DMS153 (cell line): ENCODE data around the gene OGT.
"Not testable (repeated sequence)": the region's sequence is repeated elsewhere in the genome, so short reads cannot be mapped to it uniquely, and the experiment has no call there.

ENCODE experiments used
- DNase-seq: peaks from one replicate; lab custom pipeline; 2025; lab: John Stamatoyannopoulos, UW

OGT gene

DNA sequence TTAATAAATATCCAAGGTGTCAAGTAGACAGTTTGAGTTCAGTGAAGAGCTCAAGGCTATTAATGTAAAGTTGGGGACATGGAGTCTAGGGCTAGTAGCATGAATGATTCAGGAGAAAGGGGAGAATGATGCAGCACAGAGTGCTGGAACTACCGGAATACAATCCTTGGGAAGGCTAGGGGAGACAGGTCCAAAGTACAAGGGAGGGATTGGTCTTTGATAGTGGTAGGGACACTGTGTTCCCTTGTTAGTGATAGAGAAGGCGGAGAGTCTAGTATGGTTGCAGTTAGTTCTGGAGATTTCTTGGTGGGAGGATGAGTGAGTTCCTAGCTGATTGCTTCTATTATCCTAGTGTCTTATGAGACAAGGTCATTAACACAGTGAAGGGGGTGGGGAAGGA, 54.0 kb downstream of the OGT start:
- DNase-seq, result no peak

DNA sequence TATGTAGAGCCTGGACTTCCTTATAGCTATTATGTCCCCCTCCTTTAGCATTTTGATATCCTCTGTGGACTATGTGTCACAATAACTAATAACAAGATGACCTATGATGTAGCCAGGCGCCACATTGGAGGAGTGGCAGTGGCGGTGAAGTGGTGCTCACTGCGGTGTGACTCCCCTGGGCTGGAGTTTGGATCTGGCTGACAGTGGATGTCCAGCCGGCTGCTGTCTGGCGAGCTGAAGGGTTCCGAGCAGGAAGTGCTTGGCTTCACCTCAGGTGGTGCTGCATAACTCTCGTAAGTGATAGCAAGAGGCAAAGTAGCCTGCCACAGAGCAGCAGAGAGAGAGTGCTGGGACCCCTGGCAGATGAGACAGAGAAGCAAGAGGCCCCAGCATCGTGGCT, 60.3 kb downstream of the OGT start:
- DNase-seq, result not testable (repeated sequence)

DNA sequence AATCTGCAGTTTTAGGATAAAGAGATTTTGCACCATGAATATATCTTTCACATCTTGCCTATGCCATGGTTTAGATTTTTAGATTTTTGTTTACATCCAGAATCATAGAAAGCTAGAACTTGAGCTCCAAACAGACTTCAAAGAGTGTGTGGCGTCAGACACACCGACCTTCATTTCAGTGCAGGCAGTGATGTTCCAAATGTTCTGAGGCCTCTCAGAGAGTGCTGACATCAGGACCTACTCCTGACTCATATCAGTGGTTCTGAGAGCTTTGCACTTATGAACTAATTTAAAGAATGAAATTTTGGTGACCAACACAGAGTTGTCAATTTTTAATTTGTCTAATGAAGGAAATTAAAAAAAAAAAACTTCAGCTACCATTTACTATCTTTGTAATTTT, 67.1 kb downstream of the OGT start:
- no peak for DNase-seq

DNA sequence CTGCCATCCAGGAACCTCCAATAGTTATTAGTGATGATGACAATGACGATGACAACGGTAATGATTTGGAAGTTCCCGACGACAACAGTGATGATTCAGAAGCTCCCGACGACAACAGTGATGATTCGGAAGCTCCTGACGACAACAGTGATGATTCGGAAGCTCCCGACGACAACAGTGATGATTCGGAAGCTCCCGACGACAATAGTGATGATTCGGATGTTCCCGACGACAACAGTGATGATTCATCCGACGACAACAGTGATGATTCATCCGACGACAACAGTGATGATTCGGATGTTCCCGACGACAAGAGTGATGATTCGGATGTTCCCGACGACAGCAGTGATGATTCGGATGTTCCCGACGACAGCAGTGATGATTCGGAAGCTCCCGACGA, 70.7 kb downstream of the OGT start:
- DNase-seq, result no peak

DNA sequence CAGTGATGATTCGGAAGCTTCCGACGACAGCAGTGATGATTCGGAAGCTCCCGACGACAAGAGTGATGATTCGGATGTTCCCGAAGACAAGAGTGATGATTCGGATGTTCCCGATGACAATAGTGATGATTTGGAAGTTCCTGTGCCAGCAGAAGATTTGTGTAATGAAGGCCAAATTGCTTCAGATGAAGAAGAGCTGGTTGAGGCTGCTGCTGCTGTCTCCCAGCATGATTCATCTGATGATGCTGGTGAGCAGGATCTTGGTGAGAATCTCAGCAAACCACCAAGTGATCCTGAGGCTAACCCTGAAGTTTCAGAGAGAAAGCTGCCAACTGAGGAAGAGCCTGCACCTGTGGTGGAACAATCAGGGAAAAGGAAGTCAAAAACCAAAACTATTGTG, 71.2 kb downstream of the OGT start:
- no peak for DNase-seq

DNA sequence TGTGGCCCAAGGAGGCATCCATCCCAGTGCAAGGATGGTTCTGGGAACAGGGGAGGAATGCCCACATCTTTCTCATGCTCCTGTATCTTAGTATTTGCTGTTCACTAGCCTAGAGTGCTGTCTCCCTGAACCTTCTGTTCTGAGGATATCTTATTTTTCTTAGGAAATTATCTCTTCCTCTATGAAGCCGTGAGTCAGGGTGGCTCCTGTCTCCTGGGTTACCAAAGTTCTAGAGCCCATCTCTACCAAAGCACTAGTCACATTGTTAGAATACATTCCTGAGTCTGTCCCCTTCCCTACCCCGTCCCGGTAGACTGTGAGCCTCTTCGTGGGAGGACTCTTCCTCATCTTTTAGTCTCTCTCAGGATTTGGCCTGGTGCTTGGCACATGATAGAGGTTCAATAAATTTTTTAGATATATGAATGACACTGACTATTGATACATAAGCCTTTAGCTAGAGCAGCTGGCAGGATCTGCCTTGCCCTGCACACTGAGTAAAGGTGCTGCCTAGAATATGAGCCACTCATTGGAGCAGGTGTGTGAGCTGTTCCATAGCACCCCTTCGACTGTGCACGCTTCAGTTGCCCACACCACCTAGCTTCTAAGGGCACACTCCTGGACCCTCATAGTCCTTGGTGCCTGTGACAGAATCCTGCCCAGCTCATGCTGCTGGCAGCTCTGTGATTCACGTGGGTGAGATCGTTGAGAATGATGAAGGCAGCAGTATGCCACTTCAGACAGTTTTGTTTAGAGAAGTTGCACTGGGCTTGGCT, 72.1 kb downstream of the OGT start:
- no peak for DNase-seq

DNA sequence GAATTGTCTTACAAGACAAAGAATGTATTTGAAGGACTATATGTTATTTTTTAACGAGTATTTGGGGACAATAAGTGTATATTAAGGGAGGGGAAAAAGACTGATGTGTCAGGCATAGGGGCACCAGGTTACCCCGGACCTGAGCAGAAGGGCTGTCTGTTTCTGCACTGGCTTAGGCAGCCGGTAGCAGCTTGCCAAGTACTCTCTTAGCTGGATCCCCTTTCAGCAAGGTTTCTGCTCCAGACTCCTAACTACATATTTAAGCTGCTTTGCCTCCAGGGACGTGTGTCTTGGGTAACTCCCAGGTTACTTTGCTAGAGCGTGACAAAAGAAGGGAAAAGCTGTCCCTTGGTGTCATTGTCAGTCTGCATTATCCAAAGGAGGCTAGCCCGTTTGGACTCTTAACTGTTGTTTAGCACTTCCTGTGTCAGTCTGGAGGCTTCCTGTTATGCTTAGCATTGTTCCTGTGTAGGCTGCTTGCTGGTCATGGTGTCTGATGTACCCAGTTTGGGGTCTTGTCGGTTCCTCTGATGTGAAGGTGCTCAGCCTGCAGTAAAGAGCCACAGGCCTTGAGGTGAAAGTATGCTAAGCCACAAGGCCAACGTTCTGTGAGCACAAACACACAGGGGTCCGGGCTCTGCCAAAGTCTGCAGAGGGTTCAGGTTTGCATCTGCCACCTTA, 73.8 kb downstream of the OGT start:
- DNase-seq, result no peak

DNA sequence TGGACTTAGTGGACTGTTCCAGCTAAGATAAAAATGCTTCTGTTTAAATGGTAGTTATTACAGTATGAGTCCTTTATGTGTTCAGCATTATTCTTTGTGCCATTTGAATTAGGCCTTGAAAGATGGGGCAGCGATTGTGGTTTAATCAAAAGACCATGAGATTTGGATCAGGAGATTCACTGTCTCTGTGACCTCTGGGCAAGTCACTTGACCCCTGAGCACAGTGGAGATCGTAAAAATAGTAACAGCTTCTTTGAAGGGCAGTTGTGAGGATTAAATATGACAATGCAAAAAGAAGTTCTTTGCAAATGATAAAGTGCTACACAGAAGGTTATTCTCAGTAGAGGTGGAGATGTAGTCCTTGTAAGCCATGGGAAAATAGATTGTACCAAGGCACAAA, 74.6 kb downstream of the OGT start:
- no peak for DNase-seq

DNA sequence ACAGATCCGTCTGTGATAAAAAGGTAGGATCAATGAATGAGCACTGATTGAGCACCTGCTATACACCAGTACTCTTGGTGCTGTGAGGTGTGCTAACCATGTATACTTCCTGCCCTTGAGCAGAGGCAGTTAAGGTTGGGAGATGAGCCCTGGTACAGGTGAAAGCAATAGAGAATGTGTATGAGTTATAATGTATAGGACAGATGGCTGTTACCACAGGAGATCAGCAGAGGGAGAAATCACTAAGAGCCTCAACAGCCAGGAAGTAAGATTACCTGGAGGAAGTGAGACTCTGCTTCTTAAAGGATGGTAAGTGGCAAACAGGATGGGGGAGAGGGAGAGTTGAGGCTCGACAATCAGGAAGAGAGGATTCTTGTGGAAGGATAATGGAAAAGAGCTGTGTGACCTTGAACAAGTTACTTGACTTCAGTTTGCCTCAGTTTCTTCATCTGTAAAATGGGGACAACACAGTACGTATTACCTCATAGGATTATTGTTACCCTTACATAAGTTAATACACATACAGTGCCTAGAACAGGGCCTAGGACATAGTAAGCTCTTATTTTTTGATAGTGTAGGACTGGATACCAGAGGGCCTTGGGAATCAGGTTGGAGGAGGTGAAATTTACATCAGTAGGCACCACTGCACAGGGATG, 76.3 kb downstream of the OGT start:
- DNase-seq, result no peak

DNA sequence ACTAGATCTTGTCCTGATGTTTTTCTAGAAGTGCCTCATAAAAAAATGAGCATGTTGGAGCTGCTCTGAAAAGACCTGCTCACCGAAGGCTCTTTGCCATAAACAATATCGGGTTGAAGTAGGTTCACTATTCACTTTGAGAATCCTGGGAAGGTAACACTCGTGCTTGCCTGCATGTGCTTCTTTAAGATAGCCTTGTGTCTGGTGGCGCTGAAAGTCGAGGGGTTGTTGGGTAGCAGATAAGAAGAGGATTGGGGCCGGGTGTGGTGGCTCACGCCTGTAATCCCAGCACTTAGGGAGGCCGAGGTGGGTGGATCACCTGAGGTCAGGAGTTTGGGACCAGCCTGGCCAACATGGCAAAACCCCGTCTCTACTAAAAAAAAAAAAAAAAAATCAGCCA, 78.8 kb downstream of the OGT start:
- DNase-seq, result not testable (repeated sequence)

DNA sequence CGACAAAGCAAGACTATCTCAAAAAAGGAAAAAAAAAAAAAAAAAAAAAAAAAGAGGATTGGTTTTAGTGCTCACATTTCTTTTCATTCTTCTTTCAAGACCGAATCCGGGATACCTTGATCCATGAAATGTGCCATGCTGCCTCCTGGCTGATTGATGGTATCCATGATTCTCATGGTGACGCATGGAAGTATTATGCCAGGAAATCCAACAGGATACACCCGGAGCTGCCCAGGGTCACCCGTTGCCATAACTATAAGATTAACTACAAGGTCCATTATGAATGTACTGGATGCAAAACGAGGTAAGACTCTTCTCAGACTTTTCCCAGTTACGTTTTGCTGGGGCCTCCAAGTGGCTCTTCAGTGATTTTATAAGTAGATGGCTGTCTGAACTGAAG, 79.4 kb downstream of the OGT start:
- DNase-seq, result no peak

DNA sequence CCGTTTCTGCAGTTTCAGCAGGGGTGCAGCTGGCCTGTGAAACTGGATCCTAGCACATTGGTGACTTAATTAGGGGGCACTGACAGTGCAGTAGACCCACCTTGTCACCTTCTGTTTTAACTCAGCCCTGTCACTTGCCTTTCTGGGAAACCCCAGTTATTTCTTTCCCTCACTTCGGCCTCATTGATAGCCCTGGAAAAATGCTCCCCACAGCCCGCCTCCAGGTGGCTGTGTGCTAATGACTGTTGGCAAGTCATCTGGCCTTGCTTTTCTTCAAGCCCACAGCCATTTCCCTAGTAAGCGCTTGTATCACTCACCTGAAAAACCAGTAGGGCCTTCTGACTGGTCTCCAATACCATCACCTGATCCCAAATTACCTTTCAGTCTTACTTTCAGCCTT, 82.2 kb downstream of the OGT start:
- DNase-seq, result no peak

DNA sequence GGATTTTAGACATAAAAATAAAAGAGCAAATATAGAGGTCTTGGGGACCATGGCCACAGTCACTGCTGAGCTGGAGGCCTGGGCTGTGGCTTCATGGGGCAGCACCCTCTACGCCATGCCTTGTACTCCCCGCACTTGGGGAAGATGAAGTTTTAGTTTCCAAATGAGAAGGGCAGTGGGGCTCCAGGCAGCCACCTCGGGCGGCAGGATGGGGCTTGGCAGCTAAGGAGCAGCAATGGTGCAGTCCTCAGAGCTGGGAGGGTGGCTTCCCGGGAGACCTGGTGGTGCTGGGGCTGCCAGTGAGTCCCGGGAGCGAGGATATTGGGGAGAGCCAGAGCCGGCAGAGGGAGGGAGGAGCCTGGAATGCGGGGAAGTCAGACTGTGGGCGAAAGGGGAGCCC, 83.0 kb downstream of the OGT start:
- no peak for DNase-seq

DNA sequence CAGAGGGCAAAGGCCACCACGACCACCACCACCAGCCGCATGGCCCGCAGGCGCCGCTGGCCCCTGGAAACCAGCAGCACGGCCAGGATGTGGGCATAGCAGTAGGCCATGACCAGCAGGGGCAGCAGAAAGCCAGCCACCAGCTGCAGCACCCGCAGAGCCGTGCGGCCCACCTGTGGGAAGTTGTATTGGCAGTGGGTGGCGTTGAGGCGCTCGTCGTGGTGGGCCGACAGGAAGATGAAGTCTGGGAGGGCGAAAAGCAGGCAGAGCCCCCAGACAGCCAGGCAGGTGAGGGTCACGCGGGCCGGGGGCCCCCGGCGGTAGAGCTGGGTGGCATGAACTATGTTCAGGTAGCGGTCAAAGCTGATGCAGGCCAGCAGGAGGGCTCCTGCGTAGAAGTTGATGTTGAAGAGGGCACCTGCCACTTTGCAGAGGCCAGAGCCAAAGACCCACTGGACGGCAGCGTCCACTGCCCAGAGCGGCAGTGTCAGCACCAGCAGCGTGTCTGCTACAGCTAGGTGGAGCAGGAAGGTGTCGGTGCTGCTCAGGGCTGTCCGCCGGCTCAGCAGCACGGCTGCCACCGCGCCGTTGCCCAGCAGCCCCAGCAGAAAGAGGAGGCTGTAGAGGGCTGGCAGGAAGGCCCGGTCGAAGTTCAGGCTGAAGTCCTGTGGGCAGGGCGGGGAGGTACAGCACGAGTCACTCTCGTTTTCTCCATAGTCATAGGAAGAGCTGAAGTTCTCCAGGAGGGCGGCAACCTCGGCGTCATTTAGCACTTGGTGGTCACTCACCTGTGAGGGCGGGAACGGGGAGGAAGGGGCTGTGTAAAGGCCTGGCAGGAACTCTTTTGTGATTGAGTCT, 84.0 kb downstream of the OGT start:
- no peak for DNase-seq

DNA sequence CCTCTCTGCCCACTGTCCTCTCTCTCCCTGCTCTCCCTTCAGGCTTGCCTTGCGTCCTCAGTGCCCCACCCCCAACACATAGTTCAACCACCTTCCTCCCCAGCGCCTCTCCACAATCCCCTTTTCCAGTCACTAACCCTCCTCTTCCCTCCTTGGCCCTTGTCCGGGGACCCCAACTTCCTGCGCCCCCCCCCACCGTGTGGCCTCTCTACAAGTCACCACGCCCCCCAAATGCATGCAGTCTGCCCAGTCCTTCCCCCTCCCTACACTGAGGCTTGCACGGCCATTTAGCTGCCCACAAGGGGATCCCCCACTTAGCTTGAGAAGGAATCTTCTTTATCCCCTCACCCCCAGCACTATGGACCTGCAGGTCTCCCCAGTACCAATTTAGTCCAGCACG, 84.8 kb downstream of the OGT start:
- DNase-seq, result no peak

DNA sequence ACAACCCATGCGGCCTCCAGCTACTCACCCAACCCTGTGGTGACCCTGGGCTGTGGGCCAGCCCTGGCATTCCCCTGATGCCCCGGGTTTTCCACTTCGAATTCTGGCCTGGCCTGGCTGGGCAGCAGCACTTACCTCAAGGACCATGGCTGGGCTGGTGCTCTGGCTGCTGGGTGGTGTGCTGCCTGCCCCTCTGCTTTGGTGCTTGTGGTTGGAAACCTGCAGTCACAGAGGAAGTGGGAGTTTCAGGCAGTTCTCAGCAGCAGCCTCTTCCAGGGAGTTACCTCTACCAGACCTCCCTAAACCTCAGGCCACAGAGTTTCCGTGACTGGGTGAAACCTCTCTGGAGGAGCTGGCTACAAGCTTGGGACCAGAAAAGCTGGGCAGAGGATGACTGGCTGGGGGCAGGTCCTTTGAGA, 85.4 kb downstream of the OGT start, which contains the start of gene CXCR3:
CXCR3 (minus strand) TSS at position 209 of the 419 bp plus-strand sequence; CDS start at position 147, 62 bp downstream.
- no peak for DNase-seq

DNA sequence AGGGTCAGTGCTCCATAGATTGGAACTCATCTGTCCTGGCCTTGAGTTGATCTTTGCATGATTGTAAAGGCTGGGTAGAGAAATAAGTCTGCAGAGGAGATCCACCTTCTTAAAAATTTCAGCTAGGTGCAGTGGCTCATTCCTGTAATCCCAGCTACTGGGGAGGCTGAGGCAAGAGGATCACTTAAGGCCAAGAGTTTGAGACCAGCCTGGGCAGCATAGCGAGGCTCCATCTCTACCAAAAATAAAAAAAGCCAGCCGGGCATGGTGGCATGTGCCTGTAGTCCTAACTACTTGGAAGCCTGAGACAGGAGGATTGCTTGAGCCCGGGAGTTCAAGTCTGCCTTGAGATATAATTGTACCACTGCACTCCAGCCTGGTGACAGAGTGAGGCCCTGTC, 85.9 kb downstream of the OGT start:
- DNase-seq, result no peak

DNA sequence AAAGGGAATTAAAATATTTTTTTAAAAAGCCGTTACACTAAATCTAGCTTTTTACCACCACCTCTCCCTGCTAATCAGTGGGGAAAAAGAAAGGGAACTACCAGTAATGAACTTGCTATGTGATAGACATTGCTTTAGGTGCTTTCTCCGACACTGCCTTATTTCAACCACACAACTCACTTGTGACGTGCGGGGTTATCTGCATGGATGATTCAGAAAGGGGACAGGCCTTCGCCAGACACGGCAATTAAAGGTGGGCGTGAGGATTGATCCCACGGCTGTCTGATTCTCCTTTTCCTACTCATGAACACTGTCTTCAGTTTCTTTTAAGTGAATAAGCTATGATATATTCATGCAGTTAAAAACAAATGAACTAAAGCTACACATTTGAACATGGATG, 86.3 kb downstream of the OGT start:
- DNase-seq, result no peak

DNA sequence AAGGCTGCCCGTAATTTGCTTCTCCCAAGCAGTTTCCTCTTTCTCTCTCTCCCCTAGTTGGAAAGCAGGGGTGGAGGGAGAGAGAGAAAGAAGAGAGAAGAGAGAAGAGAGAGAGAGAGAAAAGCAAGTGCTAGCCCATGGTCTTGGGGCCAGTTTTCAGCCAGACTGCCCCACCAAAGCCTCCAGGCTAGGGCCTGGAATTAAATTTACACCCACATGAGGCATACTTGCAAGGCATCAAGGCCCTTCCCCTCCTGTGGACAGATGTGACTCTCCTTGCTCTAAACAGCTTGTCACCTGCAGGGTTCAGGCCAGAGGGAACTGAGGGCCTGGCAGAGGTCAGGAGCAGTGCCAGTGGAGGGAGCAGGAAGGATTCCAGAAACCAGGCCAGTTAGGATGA, 87.1 kb downstream of the OGT start:
- no peak for DNase-seq

DNA sequence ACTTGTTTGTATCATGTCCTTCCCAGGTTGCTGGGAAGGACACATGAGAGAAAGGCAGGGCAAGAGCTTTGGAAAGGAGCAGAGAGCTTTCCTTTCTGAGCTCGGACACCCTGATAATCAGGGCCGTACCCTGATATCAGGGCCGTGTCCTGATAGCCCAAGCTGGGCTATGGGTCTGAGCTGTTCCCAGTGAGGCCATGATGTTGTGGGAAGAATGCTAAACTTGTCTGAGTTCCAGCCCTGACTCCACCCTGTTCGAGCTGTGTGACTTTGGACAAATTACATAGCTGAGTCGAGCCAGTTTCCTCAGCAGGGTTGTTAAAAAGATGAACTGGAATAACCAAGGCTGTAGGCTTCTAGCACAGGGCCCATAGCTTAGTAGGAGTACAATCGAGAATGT, 88.7 kb downstream of the OGT start:
- DNase-seq, result no peak

DNA sequence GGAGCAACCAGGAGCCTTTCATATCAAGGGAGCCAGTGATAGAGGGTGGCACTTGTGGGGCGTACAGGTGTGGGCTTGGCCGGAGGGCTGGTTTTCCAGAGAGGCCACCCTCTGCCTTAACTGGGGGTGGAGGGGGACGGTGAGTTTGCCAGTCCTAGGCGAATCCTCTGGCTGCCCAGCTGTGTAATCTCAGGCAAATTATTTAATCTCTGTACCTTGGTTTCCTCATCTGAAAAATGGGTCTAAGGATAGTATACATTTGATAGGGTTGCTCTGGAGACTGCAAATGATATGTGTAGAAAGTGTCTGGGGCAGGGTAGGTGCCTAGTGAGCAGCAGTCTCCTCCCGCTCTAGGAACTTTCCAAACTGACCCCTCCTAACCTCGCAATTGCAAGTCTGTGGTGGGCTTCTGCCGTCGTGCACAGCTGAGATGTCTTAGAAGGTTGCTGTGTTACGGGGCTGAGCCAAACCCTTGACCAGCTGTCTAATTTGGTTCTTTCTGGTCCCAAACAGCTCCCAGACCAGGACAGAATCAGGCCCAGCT, 89.2 kb downstream of the OGT start:
- DNase-seq, result no peak
